NCI-H146 treated with DMSO at 0.1 percent for 48 hours (cell line): Measurements from ENCODE around the gene PSPN.

ENCODE experiments used
- DNase-seq: peaks from one replicate; lab custom pipeline; 2025; ENCODE audit not compliant: unreplicated experiment; lab: John Stamatoyannopoulos, UW

The PSPN gene, protein sequence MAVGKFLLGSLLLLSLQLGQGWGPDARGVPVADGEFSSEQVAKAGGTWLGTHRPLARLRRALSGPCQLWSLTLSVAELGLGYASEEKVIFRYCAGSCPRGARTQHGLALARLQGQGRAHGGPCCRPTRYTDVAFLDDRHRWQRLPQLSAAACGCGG

DNA sequence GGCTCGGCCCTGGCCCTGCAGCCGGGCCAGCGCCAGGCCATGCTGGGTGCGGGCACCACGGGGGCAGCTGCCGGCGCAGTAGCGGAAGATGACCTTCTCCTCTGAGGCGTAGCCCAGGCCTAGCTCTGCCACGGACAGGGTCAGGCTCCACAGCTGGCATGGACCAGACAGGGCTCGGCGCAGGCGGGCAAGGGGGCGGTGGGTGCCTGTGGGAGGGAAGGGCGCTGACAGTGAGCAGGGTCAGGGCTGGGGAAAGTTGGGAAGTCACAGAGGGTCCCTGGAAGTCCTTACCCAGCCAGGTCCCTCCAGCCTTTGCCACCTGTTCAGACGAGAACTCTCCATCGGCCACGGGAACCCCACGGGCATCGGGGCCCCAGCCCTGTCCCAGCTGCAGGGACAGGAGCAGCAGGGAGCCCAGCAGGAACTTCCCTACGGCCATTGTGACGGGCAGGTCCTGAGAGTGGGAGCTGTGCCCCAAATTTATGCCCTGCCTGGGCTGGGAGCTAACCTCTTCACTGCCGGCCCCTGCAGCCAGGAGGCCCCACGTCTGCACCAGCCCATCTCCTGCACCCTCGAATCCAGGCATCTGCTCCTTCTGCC is at the start of gene PSPN:
PSPN (minus strand) TSS at position 523 of the 600 bp plus-strand sequence; CDS start at position 439, 84 bp downstream.
- no peak for DNase-seq

DNA sequence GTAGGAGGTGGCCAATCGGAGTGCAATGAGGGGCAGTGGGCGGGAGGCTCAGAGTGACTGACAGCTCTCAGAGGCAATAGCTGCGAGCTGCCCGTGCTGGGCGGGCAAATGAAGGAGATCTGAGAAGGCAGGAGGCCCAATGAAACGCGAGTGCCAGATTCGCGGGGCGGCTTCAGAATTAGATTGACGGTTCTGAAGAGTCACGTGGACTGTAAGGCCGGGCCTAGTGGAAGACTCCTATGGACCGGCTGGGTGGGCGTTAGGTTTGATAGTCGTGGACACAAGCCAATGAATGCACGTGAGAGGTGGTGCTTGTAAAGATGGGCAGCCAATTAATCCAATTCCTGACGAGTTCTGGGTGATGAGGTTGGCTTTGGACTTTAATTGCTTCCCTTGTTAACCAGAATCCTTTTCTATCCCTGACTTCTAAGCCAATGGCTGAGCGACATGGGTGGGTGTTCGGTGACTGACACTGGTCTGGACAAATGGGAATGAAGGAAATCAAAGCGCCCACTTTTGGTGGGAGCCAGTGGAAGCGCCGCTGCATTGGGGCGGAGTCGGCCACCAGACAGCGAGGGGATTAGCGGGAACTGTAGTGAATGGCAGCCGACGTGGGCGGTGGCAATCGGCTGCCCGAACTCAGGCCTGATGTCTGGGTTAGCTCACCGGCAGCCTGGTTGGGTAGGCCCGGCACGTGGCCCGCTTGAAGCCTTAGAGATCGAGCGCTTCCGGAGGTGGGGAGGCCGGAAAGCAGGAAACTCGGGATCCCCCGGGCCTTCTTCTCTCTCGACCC is 49.4 kb upstream of the PSPN start:
- peak; percentile 100 for DNase-seq

DNA sequence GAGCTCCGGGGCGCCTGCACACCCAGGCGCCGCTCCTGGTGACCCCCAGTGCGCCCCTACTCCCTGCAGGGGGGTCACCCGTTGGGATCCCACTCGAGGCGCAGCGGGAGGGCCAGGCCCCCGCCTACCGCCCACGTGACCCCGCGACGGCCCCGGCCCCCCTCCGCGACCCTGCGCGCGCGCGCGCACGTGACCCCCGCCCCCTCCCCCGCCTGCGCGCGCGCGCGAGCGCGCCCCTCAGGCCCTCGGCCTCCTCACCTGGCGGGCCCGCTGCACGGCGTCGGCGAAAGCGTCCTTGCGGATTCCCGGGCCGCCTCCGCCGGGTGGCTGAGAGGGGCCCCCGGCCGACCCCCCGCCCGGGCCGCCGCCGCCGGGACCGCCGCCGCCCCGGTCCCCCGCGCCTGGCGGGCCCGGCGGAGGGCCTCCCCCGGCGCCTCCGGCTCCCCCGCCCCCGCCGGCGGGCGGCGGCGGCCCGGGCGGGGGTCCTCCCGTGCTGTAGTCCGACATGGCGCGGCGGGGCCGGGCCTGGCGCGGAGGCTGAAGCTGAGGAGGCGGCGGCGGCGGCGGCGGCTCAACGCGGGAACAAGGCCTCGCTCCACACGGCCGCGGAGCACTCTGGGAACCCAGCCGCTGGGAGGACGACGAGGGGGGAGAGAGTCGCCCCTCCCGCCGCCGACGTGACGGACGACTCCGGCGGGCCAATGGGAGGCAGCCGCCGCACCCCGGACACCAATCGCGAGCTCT is 48.6 kb upstream of the PSPN start, which contains the start of gene KHSRP:
KHSRP (minus strand) TSS at position 617 of the 744 bp plus-strand sequence; CDS start at position 507, 110 bp downstream.
- DNase-seq = no peak

DNA sequence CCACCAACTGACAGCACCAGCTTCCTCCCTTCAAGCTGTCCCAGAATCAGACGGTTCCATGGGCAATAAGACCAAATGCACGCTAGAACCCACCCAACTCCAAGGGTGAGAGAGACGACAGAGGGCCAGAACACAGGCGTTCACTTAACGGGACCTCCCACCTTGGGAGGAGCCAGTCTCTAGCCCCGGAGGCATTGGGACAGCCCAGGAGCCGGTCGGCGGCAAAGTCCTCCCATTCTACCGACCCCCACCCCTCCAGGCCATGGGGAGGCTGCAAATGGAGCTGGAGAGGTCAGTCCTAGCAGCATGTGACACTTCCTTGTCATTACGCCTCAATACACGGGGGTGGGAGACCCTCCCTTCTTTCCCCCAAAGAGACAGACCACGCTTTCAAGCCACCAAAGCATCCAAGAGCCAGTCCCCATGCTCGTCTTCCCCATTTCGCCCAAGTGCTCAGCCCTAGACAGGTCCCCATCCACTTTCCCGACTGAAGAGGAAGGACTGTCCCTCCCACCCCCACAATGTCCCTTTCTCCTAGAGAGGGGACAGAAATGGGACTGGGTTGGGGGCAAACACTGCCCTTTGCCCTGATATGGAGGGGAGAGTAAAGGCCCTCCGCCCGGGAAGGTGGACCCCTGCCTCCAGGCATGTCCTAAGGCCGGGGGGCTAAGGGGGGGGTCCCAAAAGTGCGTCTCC is 47.9 kb upstream of the PSPN start:
- no peak for DNase-seq

DNA sequence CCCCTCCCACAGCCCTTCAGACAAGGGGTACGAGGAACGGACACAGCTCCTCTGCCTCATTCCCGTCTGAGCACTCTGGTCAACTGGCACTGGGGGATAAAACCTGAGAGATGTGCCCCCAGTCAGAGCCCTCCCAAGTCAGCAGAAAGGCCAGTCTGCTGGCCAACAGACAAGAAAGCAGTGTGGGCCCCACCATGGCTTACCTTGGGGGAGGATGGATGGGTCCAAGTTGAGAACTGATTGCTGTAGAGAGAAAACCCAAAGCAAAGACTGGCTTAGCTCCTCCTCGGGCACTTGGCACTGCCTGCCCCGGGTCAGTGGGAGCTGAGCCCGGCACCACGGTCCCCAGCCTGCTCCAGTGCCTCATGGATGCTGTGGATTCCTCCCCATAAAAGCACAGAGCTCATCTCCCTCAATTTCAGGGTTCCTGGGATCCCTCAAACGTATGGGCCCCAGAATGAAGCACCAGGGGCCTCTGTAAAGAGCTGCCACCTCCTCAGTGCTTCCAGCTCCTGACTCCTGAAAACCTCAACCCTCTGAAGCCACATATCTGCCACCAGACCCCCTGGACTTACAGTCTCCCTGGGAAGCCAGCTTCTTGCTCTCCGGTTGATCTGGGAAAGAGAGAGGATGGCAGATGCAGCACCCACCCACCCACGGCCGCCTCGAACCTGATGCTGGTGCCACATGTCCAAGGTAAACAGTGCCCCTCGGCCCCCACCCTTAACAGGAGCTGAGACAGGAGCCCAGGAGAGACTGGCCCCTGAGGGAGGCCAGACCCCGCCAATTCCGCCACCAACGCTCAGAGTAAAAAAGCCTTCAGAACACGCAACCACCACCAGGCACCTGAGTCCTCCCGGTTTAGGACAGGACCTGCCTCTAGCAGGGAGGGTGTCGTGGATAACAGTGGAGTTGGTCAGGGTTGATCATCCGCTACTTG is 45.6 kb upstream of the PSPN start:
- no peak for DNase-seq

DNA sequence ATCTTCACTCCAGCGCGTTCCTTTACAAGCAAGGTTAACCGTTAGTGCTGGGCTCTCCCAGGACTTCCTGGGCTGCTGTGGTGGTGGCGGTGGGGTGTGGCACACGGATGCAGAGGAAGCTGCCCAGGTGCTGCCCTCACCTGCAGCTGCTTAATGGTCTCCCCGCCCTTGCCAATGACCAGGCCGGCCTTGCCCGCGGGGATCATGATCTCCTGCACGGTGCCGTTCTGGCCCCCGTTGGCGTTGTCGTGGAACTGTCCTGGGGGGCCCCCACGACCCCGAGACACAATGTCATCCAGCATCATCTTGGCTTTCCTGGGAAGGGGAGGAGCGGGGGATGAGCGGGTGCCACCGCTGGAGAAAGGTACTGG is 42.8 kb upstream of the PSPN start:
- DNase-seq = no peak

DNA sequence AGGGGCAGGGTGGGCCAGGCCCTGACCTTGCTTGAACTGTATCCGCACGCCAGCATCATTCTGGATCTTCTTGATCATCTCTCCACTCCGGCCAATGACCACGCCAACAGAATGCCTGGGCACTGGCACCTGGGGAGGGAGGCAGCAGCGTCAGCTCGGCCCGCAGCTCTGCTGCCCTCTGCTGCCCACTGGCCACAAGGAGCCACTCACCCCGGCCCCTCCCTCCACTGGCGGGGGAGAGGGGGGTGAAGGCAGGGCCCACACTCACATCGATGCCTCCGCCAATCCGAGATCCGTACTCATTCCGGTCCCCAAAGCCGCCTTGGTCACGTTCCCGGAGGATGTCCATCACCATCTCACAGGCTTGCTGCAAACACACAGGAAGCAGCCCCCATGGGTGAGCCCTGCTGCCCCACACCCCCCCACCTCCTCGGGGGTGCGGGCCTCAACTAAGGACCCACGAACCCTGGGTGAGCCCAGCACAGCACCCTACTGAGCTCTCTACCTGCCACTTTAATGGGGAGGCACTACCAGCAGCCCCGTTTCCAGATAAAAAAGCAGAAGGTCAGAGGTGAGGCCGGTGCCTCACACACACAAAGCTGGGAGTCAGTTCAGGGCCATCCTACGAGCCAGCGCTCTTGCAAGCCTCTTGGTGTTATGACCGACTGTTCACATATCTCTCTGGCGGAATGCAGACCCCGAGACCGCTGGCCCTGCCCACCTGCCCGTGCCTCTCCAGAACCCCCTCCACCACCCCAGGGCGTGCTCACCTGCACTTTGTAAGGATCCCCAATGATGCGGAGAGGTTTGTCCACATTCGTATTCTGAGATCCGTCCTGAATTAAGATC is 42.2 kb upstream of the PSPN start:
- no peak for DNase-seq

DNA sequence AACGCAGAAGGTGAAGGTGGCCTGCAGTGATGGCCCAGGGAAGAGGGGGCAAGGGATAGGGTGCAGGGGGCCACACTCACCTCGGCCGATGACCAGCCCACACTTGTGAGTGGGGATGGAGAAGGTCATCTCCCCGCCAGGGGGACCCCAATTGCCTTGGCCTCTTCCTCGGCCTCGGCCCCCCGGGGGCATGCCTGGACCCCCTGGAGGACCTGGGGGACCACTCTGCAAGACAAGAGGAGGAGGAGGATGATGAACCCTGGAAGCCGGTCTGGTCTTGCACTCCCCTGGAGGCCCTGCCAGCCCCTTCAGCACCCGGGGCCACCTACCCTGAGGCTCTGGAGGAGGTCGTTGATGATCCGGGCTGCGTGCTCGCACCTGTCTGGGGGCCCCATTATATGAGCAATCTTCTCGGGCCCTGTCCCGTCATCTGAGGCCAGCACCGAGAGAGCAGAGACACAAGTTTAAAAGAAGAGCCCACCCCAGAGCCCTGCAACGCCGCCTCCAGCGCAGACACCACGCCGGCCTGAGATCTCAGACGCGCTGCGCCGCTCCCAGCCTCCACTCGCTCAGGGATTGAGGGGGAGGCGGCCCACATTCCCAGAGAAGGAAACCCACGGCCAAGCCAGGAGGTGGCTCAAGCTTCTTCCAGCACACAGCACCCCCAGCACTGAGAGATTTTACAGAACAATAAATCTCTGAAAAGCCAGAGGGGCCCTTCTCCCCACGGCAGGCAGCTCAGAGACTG is 41.1 kb upstream of the PSPN start:
- no peak for DNase-seq

DNA sequence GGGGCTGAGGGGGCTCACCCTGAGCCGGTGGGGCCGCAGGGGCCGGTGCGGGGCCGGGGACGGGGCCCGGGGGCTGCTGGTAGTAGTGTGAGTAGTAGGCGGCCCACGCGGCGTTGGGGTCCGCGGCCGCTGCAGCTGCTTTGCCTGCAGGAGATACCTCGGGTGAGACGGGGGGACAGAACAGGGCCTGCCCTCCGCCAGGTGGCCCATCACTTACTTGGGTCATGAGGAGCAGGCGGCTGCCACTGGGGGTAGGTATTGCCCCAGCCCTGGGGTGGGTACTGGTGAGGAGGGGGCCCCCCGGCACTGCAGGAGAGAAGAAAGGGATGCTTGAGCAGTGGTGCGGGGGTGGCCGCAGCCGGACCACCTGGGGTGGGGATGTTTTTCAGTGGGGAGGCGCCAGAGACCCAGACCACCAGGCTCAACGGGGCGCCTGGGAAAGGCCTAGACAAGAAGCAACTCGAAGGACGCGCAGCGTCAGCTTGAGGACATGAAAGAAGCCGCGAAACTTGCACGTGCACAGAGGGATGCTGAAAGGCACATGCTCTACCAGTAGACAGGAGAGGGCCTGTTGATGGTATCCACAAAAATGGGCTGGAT is 40.0 kb upstream of the PSPN start:
- no peak for DNase-seq

DNA sequence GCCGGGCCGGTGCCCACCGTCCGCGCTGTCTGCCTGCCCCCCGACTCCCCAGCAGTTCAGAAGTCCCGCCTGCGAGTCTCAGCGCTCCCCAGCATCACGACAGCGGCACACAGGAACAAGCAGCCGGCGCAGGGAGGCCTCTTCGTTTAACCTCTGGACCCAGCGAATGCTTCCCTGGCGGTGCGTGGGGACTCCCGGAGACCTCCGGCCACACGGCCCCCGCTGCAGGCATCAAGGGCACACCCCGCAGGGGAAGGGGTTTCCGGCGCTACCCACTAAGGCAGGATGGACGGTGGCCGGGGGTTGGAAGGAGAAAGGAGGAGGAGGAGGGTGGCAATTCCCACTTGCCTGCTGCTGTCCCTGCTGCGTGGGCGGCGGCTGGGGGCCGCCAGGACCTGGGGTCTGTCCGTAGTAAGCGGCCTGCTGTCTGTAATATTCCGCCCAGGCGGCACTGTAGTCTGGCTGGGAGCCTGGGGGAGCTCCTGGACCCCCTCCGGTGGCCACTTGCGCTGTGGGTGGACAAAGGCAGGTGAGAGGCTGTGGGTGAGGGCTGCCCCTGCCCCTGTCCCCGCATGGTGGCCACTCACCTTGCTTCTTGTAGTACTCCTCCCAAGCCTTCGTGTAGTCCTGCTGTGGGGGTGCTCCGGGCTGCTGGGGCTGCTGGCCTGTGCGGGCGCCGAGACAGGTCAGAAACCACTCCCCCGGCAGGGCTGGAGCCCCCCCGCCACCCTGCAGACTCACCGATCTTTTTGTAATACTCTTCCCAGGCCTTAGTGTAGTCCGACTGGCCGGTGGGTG is 39.3 kb upstream of the PSPN start:
- no peak for DNase-seq

DNA sequence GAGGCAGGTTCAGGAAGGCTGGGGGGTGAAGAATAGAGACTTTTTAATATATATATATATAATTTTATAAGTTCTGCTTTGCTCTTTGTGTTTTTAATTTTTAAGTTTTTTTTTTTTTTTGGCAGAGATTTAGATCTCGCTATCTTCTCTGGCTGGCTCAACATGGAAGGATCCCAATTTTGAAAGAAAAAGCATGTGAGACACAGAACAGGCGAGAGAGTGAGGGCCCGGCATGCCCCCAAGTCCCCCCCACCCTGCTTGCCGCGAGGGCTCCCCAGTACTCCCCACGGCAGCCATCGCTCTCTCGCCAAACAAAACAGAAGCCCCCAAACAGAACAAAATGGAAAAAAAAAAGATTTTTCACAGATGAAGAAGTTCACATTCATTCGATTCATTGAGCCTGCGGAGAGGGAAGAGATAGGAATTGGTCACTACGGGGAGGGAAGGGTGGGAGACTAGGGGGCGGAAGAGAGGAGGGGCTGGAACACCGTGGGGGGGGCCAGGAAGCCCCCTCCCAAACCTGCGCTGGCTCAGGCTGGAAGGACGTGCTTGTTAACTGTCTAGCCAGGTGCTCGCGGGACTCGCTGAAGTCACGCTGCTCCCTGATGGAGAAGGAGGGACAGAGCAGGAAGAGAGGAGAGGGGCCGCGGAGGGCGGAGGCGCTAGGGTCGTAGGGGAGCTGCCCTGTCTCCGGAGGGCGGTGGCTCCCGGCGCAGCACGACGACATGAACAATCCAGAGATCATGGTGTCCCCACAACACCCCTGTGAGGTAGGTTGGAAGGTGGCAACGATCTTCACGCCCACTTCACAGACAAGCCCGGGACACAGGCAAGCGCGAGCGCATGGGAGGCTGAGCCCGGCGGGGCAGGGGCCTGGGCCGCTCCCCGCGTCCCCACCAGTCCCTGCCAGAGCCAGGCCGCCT is 38.2 kb upstream of the PSPN start:
- no peak for DNase-seq

DNA sequence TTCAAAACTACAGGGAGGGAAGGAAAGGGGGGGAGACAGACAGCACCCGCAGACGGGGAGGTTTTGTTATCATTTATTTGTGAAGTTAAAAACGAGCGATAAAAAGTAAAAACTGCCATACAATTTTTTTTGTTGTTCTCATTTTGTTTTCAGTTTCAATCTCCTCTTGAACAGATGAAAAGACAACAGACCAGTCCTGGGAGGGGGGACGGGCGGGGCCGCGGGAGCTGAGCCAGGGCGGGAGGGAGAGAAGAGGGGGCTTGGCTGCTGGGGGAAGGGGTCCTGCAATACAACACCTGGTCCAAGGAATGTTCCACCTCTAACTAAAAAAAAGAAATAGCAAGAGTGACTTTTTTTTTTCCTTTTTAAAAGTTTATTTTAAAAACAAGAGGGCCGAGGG is 37.6 kb upstream of the PSPN start:
- no peak for DNase-seq

DNA sequence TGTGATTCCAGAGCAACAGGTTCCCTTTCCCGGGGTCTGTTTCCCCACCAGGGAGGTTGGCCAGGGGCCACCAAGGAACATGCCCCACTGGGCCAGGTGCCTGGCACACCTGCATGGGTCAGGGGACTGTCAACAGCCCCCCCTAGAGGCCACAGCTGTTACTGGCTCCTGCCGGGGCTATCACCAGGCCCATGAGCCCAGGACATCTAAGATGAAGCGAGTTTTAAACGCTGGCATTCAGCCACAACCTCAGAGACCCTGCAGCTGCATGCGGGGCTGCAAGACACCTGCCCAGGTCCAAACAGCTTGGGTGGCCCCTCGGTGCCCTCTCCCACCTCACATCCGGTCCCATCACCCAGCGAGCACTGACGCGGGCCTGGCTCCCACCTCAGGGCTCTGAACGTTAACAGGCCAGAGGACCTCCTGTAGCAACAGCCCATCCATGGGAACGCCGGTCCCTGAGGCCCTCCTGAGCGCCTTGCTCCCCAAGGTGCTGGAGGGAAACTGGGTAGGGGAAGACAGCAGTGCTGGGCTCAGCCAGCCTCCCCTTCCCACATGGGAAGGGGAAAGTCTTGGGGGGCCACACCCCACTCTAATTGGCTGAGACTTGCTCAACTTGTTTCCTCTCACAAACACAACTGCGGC is 36.8 kb upstream of the PSPN start:
- no peak for DNase-seq

DNA sequence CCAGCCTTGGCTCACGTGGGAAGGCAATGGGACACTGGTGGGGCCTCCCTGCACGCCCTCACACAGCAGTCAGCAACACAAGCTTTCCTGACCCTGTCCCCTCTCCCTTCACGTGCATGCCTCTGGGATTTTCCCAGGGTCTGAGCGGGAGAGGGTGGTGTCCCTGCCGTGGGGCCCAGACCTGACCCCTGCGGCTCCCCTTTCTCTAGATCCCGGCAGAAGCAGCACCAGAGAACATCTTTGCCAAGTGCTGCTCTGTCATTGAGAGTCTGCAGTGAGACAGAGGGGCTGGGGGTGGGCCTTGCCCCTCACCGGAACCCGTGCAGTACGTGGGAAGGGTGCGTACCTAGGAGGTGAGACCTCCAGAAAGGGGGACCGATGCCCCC is 36.3 kb upstream of the PSPN start:
- DNase-seq = no peak

DNA sequence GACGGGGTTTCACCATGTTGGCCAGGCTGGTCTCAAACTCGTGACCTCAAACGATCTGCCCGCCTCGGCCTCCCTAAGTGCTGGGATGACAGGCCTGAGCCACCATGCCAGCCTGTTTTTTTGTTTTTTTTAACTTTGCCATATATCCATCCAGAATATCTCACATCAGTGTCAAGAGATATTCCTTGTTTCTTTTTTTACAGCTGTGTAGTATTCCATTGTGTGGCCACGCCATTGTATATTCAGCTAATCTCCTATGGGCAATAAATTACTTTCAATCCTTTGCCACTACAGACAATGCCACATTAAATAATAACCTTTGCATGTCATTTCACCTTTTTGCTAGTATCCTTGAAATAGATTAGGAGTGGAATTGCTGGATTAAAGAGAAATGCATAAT is 33.6 kb upstream of the PSPN start:
- no peak for DNase-seq

DNA sequence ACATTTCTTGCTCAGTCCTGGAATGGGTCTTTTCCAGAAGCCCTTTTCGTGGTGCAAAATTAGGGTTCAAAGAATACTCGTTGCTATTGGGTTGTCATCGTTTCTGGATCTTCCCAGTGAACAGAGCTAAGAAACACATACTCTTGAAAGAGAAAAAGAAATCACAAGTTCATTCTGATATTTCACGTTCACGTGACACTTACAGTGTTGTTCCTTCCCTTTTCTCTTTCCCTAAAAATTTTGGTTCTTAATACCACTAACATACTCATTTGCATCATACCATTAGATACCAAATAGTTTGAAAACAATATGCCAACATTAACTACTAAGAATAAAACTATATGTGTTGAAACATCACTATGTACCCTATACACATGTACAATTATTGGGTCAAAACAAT is 30.7 kb upstream of the PSPN start:
- no peak for DNase-seq
